GM19397 (cell line): ENCODE results near the gene ABHD18.
A peak's percentile ranks its signal among the peaks of the same experiment; 100 is the strongest.
"Not testable (repeated sequence)": the region's sequence is repeated elsewhere in the genome, so short reads cannot be mapped to it uniquely, and the experiment has no call there.

Experiments
- ATAC-seq: cut with Tn5 transposase; IDR thresholded peaks from one replicate; pipeline ENCODE4 v1.9.1; 2021; ENCODE audit warnings: mild to moderate bottlenecking, moderate library complexity; ENCODE audit not compliant: unreplicated experiment

Gene ABHD18

GRCh38 chr4:127965062-127965802 is at the start of gene ABHD18, which contains the start of gene MFSD8:
ABHD18 (plus strand) TSS chr4:127965406; CDS start chr4:127982956, 17,550 bp downstream.
MFSD8 (minus strand) TSS chr4:127965173; CDS start chr4:127965133, 40 bp downstream.
- peak; percentile 97 for ATAC-seq

GRCh38 chr4:127916512-127916911 is 48.7 kb upstream of the ABHD18 start:
- no peak for ATAC-seq

- no peak for ATAC-seq
Measured at GRCh38 chr4:127917151-127917550, 48.1 kb upstream of the ABHD18 start.

- ATAC-seq: no peak
Measured at GRCh38 chr4:127920521-127920920, 44.7 kb upstream of the ABHD18 start.

- ATAC-seq: no peak
Measured at GRCh38 chr4:127922226-127922625, 43.0 kb upstream of the ABHD18 start.

GRCh38 chr4:127925720-127926119 is 39.5 kb upstream of the ABHD18 start:
- ATAC-seq: not testable (repeated sequence)

- ATAC-seq: no peak
Measured at GRCh38 chr4:127930175-127930574, 35.0 kb upstream of the ABHD18 start.

- not testable (repeated sequence) for ATAC-seq
Measured at GRCh38 chr4:127931836-127932235, 33.4 kb upstream of the ABHD18 start.

GRCh38 chr4:127936974-127937373 is 28.2 kb upstream of the ABHD18 start:
- ATAC-seq: no peak

GRCh38 chr4:127957105-127957504 is 8.1 kb upstream of the ABHD18 start:
- no peak for ATAC-seq

GRCh38 chr4:127959794-127960193 is 5.4 kb upstream of the ABHD18 start:
- ATAC-seq: no peak

GRCh38 chr4:127963633-127964398 is 1.4 kb upstream of the ABHD18 start:
- ATAC-seq: not testable (repeated sequence)

- peak; percentile 24 for ATAC-seq
Measured at GRCh38 chr4:127964426-127965061, 662 bp upstream of the ABHD18 start.

GRCh38 chr4:127965803-127966175 is 583 bp downstream of the ABHD18 start:
- ATAC-seq: peak; percentile 24

GRCh38 chr4:127967141-127967775 is 2.1 kb downstream of the ABHD18 start:
- ATAC-seq: no peak

- no peak for ATAC-seq
Measured at GRCh38 chr4:127968586-127968985, 3.4 kb downstream of the ABHD18 start.

- not testable (repeated sequence) for ATAC-seq
Measured at GRCh38 chr4:127970925-127971324, 5.7 kb downstream of the ABHD18 start.

- no peak for ATAC-seq
Measured at GRCh38 chr4:127975121-127975770, 10.0 kb downstream of the ABHD18 start.

GRCh38 chr4:127978930-127979329 is 13.7 kb downstream of the ABHD18 start:
- ATAC-seq: no peak

GRCh38 chr4:127982445-127982844 is 17.2 kb downstream of the ABHD18 start:
- no peak for ATAC-seq

- no peak for ATAC-seq
Measured at GRCh38 chr4:127985989-127986388, 20.8 kb downstream of the ABHD18 start.
